D341Med (cell line): ENCODE results near the gene PJVK.
A peak's percentile ranks its signal among the peaks of the same experiment; 100 is the strongest.
"Not testable (repeated sequence)": the region's sequence is repeated elsewhere in the genome, so short reads cannot be mapped to it uniquely, and the experiment has no call there.

Experiments
- DNase-seq: peaks from one replicate; pipeline ENCODE4 v3.0.0; 2012; ENCODE audit warnings: low spot score

The PJVK gene

GRCh38 chr2:178429336-178429735, 21.8 kb upstream of the PJVK start:
- DNase-seq, result no peak

GRCh38 chr2:178436662-178437061, 14.5 kb upstream of the PJVK start:
- no peak for DNase-seq

- no peak for DNase-seq
These were observed 9.8 kb upstream of the PJVK start for GRCh38 chr2:178441426-178441825.

GRCh38 chr2:178448968-178449661, 2.1 kb upstream of the PJVK start:
- DNase-seq, result no peak

- DNase-seq, result no peak
These were observed 1.3 kb upstream of the PJVK start for GRCh38 chr2:178449700-178450523.

- no peak for DNase-seq
These were observed 729 bp upstream of the PJVK start for GRCh38 chr2:178450524-178450773.

- DNase-seq, result no peak
These were observed 1.2 kb downstream of the PJVK start for GRCh38 chr2:178452334-178452733.

GRCh38 chr2:178452870-178453269, 1.7 kb downstream of the PJVK start:
- no peak for DNase-seq

- DNase-seq, result no peak
These were observed 4.8 kb downstream of the PJVK start for GRCh38 chr2:178455947-178456346.

GRCh38 chr2:178457390-178457886, 6.3 kb downstream of the PJVK start:
- DNase-seq, result no peak

- no peak for DNase-seq
These were observed 18.2 kb downstream of the PJVK start for GRCh38 chr2:178469219-178469849.

- not testable (repeated sequence) for DNase-seq
These were observed 20.1 kb downstream of the PJVK start for GRCh38 chr2:178471313-178471712.

GRCh38 chr2:178473373-178473772, 22.2 kb downstream of the PJVK start:
- no peak for DNase-seq

GRCh38 chr2:178473931-178474330, 22.8 kb downstream of the PJVK start:
- no peak for DNase-seq

GRCh38 chr2:178474560-178474959, 23.4 kb downstream of the PJVK start:
- no peak for DNase-seq

- DNase-seq, result no peak
These were observed 25.3 kb downstream of the PJVK start for GRCh38 chr2:178476477-178476876.

- peak; percentile 22 for DNase-seq
These were observed 26.4 kb downstream of the PJVK start for GRCh38 chr2:178477443-178478129.

GRCh38 chr2:178478130-178478438, 26.9 kb downstream of the PJVK start:
- peak; percentile 25 for DNase-seq

- DNase-seq, result peak; percentile 89
These were observed 27.5 kb downstream of the PJVK start, which contains the start of gene FKBP7 for GRCh38 chr2:178478439-178479274. FKBP7 (minus strand) TSS chr2:178478600; CDS start chr2:178478499, 101 bp downstream.

GRCh38 chr2:178479275-178479616, 28.1 kb downstream of the PJVK start:
- no peak for DNase-seq

- no peak for DNase-seq
These were observed 28.6 kb downstream of the PJVK start for GRCh38 chr2:178479758-178480226.
